ENCODE results near the gene DHRS13. TPM values are rescaled to one million over a fixed set of nuclear protein-coding genes. Genes with fewer than 3 reads are reported as not detected.

DHRS13 gene
- total RNA-seq, 1 donor from 2014 or later = 16.5 TPM

DNA sequence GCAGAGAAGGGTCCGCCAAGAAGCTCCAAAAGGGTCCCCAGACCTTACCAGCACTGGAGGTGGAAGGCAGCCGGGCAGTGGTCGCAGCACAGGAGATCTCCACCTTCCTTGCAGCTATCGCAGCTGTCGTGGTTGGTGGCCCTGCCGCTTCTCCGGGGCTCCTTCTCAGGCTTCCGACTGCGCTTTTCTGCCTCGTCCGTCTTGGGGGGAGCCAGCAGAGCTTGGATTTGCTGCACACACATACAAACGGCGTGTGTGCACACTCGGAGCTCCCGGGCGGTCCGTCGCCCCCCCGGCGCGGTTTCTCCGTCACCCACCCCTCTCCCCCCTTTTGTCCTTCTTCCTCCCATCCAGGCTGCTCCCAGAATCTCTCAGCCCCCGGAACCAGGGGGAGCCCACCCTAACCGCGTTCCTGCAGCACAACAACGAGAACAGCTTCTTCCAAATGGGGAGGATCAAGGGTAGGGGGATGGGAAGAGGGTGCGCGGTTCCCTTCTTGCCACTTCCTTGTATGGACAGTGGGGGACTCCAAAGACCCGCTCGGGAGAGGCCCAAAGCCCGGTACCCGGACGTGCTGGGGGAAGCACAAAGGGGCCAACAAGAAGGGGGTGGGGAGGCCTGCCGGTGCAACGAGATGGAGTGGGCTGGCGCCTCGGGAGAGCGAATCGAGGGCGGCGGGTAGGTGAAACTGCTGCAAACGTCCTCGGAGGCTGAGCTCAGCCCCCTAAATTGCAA is 47.3 kb upstream of the DHRS13 start:
- H3K36me3 ChIP-seq = no peaks in the 10 kb centered on the region
- H3K27me3 ChIP-seq = no peaks in the 10 kb centered on the region
- peak overlapping the region; percentile 94 to 99 for H3K4me3 ChIP-seq
- peak in 1 of 2 donors; percentile 76 for DNase-seq (ENCODE audit: low spot score in 2 of 2)
- TF ChIP-seq, protein P1, sequence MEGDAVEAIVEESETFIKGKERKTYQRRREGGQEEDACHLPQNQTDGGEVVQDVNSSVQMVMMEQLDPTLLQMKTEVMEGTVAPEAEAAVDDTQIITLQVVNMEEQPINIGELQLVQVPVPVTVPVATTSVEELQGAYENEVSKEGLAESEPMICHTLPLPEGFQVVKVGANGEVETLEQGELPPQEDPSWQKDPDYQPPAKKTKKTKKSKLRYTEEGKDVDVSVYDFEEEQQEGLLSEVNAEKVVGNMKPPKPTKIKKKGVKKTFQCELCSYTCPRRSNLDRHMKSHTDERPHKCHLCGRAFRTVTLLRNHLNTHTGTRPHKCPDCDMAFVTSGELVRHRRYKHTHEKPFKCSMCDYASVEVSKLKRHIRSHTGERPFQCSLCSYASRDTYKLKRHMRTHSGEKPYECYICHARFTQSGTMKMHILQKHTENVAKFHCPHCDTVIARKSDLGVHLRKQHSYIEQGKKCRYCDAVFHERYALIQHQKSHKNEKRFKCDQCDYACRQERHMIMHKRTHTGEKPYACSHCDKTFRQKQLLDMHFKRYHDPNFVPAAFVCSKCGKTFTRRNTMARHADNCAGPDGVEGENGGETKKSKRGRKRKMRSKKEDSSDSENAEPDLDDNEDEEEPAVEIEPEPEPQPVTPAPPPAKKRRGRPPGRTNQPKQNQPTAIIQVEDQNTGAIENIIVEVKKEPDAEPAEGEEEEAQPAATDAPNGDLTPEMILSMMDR (IDR thresholded peaks at IDR 0.05) = no peak
- intact Hi-C loops (cut with DNase I) = loop anchor here (2.0 to 5.0 kb wide), 5 partner anchors 108 to 633 kb away; partner anchors contain the start of genes BLTP2, FAM222B, RPL23A and TMEM97
- H3K9me3 ChIP-seq = no peaks in the 10 kb centered on the region
- peaks cover 9 to 31% of the 10 kb centered on the region in 2 donors for H3K4me1 ChIP-seq
- peak overlapping the region; percentile 97 to 99 for H3K27ac ChIP-seq

DNA sequence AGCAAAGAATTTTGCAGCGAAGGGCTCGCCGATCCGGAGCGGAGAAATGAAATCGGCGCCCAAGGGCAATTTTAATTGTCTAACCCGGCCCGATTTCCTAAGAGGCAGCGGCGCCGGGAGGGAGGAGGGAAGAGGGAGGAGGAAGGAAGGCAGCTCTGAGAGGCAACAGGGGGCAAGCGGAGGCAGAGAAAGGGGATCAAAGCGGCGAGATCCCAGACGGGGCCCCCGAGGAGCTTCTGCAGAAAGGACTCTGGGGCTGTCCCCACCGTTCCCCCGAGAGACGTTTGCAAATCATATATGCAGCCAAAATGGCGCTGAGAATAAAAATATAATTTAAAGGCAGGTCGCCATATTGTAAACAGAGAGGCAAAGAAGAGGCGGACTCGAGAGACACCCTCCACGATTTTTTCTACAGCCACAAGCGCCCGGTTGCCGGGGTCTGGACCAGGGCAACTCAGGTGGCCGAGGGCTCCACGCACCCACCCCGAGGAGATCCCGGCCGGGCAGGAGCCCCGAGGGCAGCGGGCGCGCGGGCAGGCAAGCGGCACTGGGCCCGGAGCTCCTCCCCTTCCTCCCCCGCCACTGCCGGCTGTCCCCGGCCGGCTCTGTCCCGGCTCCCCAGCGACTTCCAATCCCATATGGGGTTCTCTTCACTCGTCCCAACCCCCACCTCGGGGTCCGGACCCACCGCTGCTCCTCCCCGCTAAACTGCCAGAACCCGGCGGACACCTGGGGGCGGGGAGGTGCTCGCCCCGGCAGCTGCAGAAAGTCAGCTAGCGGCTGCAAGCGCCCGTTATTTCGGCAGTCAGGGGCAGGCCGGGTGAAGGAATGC is 46.5 kb upstream of the DHRS13 start:
- Histone ChIP-seq H3K27me3 (no peaks in the 10 kb centered on the region), H3K4me3 (peak overlapping the region; percentile 94 to 99), H3K27ac (peak overlapping the region; percentile 97 to 99), H3K9me3 (no peaks in the 10 kb centered on the region), H3K36me3 (no peaks in the 10 kb centered on the region), H3K4me1 (peaks cover 9 to 37% of the 10 kb centered on the region in 2 donors)
- peak in 1 of 2 donors; percentile 78 for DNase-seq (ENCODE audit: low spot score in 2 of 2)
- intact Hi-C loops (cut with DNase I) = loop anchor here (2.0 to 5.0 kb wide), 6 partner anchors 47 to 632 kb away; partner anchors contain the start of genes BLTP2, DHRS13, FAM222B and RPL23A
- TF ChIP-seq, protein P1 (IDR thresholded peaks at IDR 0.05) = no peak

DNA sequence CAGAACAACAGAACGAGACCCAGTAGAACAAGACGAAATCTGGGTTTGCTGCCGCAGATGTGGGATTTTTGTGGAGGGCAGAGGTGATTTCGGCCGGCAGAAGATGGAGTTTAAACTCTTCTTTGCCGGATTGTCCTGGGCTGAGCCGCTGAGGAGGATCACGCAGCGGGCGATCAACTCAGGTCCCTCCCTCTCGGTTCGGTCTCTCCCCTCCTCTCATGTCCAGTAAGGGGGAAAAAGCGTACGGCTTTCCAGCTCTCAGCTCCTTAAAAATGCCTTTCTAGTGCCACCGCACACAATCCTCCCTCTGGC is 46.0 kb upstream of the DHRS13 start:
- Histone ChIP-seq H3K36me3 (no peaks in the 10 kb centered on the region), H3K27me3 (no peaks in the 10 kb centered on the region), H3K4me1 (peaks cover 9 to 40% of the 10 kb centered on the region in 2 donors), H3K4me3 (peak overlapping the region; percentile 94 to 99), H3K9me3 (no peaks in the 10 kb centered on the region), H3K27ac (peak overlapping the region; percentile 97 to 99)
- intact Hi-C loops (cut with DNase I) = loop anchor here (2.0 kb wide), 1 partner anchor 46 kb away; the partner anchor contains the start of gene DHRS13
- DNase-seq (ENCODE audit: low spot score in 2 of 2) = no peak
- TF ChIP-seq, protein P1 (IDR thresholded peaks at IDR 0.05) = no peak

DNA sequence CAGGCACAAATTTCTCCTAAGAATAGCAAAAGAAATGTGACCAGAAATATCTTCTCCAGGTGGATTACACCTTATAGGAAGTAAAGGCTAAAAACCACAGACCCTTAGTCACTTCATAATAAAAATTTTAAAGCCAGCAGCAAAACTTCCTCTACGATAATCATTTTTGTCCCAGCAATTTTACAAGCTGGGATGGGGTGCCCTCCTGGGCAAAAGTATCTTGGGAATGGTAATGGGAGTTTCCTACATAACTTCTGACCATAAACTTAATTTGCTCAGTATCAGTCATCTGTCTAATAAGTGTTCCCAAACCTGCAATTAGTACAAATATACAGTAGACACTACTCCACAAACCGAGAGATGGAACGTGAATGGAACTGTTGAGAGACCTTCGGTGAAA is 45.5 kb upstream of the DHRS13 start:
- intact Hi-C loops (cut with DNase I) = loop anchor here (2.0 kb wide), 1 partner anchor 46 kb away; the partner anchor contains the start of gene DHRS13
- Histone ChIP-seq H3K4me3 (peak overlapping the region; percentile 94 to 99), H3K36me3 (no peaks in the 10 kb centered on the region), H3K9me3 (no peaks in the 10 kb centered on the region), H3K4me1 (peaks cover 9 to 41% of the 10 kb centered on the region in 2 donors), H3K27me3 (no peaks in the 10 kb centered on the region), H3K27ac (peak overlapping the region; percentile 97 to 99)
- TF ChIP-seq, protein P1 (IDR thresholded peaks at IDR 0.05) = no peak
- no peak for DNase-seq (ENCODE audit: low spot score in 2 of 2)

DNA sequence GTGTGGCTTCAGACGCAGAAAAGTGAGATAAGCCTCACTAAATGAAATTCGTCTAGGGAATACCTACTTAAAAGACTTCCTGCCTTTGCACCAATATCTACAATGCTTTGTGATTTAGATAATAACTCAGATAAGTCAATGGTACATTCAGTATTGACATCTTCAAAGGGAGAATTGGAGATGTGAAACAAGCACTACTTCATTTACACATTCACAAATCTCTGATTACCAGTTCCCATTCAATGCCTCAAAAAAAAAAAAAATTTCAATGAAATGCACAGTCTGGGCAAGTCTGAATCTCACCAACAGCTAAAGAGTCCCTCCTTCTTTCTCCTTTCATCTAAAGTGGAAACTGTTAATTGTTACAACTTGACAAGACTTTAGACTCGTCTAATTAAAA is 44.8 kb upstream of the DHRS13 start:
- TF ChIP-seq, protein P1 (IDR thresholded peaks at IDR 0.05) = no peak
- intact Hi-C loops (cut with DNase I) = loop anchor here (2.0 kb wide), 1 partner anchor 45 kb away; the partner anchor contains the start of gene DHRS13
- H3K27me3 ChIP-seq = no peaks in the 10 kb centered on the region
- no peaks in the 10 kb centered on the region for H3K36me3 ChIP-seq
- no peaks in the 10 kb centered on the region for H3K9me3 ChIP-seq
- DNase-seq (ENCODE audit: low spot score in 2 of 2) = no peak
- peak overlapping the region in 1 of 2 donors; percentile 99 for H3K4me3 ChIP-seq
- peaks cover 9 to 39% of the 10 kb centered on the region in 2 donors for H3K4me1 ChIP-seq
- peak overlapping the region in 1 of 2 donors; percentile 99 for H3K27ac ChIP-seq
